SIG-M5 (cell line): ENCODE measurements around the gene SRD5A1.
A peak's percentile ranks its signal among the peaks of the same experiment; 100 is the strongest.
"Not testable (repeated sequence)": the region's sequence is repeated elsewhere in the genome, so short reads cannot be mapped to it uniquely, and the experiment has no call there.

ENCODE experiments used
- DNase-seq: peaks from one replicate; lab custom pipeline; 2025; lab: John Stamatoyannopoulos, UW

The SRD5A1 gene

GRCh38 chr5:6645571-6646362, 12.5 kb downstream of the SRD5A1 start:
- DNase-seq, result peak; percentile 74

GRCh38 chr5:6649186-6649585, 15.9 kb downstream of the SRD5A1 start:
- DNase-seq, result no peak

- no peak for DNase-seq
Observed at GRCh38 chr5:6649681-6650080, 16.4 kb downstream of the SRD5A1 start.

GRCh38 chr5:6652025-6652424, 18.8 kb downstream of the SRD5A1 start:
- no peak for DNase-seq

GRCh38 chr5:6655432-6655831, 22.2 kb downstream of the SRD5A1 start:
- DNase-seq, result no peak

- no peak for DNase-seq
Observed at GRCh38 chr5:6656680-6657079, 23.4 kb downstream of the SRD5A1 start.

GRCh38 chr5:6659941-6660684, 26.9 kb downstream of the SRD5A1 start:
- DNase-seq, result no peak

GRCh38 chr5:6660688-6661087, 27.4 kb downstream of the SRD5A1 start:
- DNase-seq, result no peak

- no peak for DNase-seq
Observed at GRCh38 chr5:6666762-6667161, 33.5 kb downstream of the SRD5A1 start.

- no peak for DNase-seq
Observed at GRCh38 chr5:6667648-6668047, 34.4 kb downstream of the SRD5A1 start.

- not testable (repeated sequence) for DNase-seq
Observed at GRCh38 chr5:6668717-6669116, 35.5 kb downstream of the SRD5A1 start.

GRCh38 chr5:6673031-6673430, 39.8 kb downstream of the SRD5A1 start:
- no peak for DNase-seq

- DNase-seq, result no peak
Observed at GRCh38 chr5:6673963-6674362, 40.7 kb downstream of the SRD5A1 start.

GRCh38 chr5:6674421-6674820, 41.2 kb downstream of the SRD5A1 start:
- no peak for DNase-seq

GRCh38 chr5:6674886-6675285, 41.6 kb downstream of the SRD5A1 start:
- no peak for DNase-seq

GRCh38 chr5:6675784-6676491, 42.7 kb downstream of the SRD5A1 start:
- no peak for DNase-seq

GRCh38 chr5:6676702-6677101, 43.5 kb downstream of the SRD5A1 start:
- DNase-seq, result no peak

GRCh38 chr5:6678385-6678784, 45.1 kb downstream of the SRD5A1 start:
- DNase-seq, result no peak

- no peak for DNase-seq
Observed at GRCh38 chr5:6680922-6681321, 47.7 kb downstream of the SRD5A1 start.

GRCh38 chr5:6681682-6682081, 48.4 kb downstream of the SRD5A1 start:
- DNase-seq, result no peak

GRCh38 chr5:6682239-6682638, 49.0 kb downstream of the SRD5A1 start:
- DNase-seq, result no peak

GRCh38 chr5:6683241-6683640, 50.0 kb downstream of the SRD5A1 start:
- DNase-seq, result no peak

- no peak for DNase-seq
Observed at GRCh38 chr5:6684075-6684474, 50.8 kb downstream of the SRD5A1 start.
